Measurements from ENCODE around the gene ZNF280B. TPM values are rescaled to one million over a fixed set of nuclear protein-coding genes. Genes with fewer than 3 reads are reported as not detected.
"Not testable (repeated sequence)": the region's sequence is repeated elsewhere in the genome, so short reads cannot be mapped to it uniquely, and the experiment has no call there.

Gene ZNF280B
- total RNA-seq, 1 donor from 2014 or later = 4.0 TPM

GRCh38 chr22:22469527-22469926 is 39.0 kb downstream of the ZNF280B start:
- Mint-ChIP-seq H3K36me3 (ENCODE audit: low read depth, unreplicated experiment) (no peaks in the 10 kb centered on the region), H3K4me3 (ENCODE audit: unreplicated experiment) (no peak overlapping the region), H3K4me1 (ENCODE audit: low read depth, unreplicated experiment) (no peaks in the 10 kb centered on the region), H3K27me3 (ENCODE audit: low read depth, unreplicated experiment) (peaks cover 17% of the 10 kb centered on the region), H3K9me3 (ENCODE audit: unreplicated experiment) (peaks cover 4% of the 10 kb centered on the region), H3K27ac (ENCODE audit: unreplicated experiment) (no peak overlapping the region)
- H3K4me1 ChIP-seq (ENCODE audit: insufficient read depth, low read length) = no peaks in the 10 kb centered on the region
- H3K4me3 ChIP-seq (ENCODE audit: insufficient read depth, low read depth, low read length) = no peak overlapping the region
- TF ChIP-seq EZH2 (IDR thresholded peaks at IDR 0.05; ENCODE audit: insufficient read depth, low read length) = no peak
- no peak for TF ChIP-seq CTCF (IDR thresholded peaks at IDR 0.05; ENCODE audit: insufficient read depth, low read depth, low read length)
- no peak overlapping the region for H3K9ac ChIP-seq (ENCODE audit: low read length)
- H4K20me1 ChIP-seq (ENCODE audit: insufficient read depth, low read length) = no peaks in the 10 kb centered on the region
- DNase-seq (ENCODE audit: low read depth) = no peak
- no peak overlapping the region for H3K4me2 ChIP-seq (ENCODE audit: low read length)
- H3K36me3 ChIP-seq (ENCODE audit: insufficient read depth, low read length) = no peaks in the 10 kb centered on the region
- no peaks in the 10 kb centered on the region for H3K79me2 ChIP-seq (ENCODE audit: insufficient read depth, low read length)
- no peak overlapping the region for H3K27ac ChIP-seq (ENCODE audit: low read depth, low read length)
- H3K9me3 ChIP-seq (ENCODE audit: insufficient read depth, low read depth, low read length) = no peaks in the 10 kb centered on the region
- FAIRE-seq = no peak
- H2AFZ ChIP-seq (ENCODE audit: low read depth, low read length) = no peak overlapping the region
- no peaks in the 10 kb centered on the region for H3K27me3 ChIP-seq (ENCODE audit: insufficient read depth, low read length)

DNA sequence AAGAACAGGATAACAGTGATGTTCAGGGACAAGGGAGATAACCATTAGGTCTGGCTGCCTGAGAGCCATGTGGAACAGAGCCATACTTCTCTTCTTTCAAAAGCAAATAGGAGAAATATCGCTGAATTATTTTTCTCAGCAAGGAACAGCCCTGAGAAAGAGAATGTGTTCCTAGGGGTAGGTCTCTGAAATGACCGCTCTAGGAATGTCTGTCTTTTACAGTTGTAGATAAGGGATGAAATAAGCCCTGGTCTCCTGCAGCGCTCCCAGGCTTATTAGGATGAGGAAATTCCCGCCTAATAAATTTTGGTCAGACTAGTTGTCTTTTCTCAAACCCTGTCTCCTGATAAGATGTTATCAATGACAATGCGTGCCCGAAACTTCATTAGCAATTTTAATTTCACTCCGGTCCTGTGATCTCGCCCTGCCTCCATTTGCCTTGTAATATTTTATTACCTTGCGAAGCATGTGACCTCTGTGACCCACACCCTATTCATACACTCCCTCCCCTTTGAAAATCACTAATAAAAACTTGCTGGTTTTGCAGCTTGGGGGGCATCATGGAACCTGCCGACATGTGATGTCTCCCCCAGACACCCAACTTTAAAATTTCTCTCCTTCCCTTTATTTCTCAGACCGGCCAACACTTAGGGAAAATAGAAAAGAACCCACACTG is 39.6 kb downstream of the ZNF280B start:
- H3K4me2 ChIP-seq (ENCODE audit: low read length); H3K9ac ChIP-seq (ENCODE audit: low read length); H3K36me3 Mint-ChIP-seq (ENCODE audit: low read depth, unreplicated experiment); FAIRE-seq; H3K9me3 ChIP-seq (ENCODE audit: insufficient read depth, low read depth, low read length); H3K79me2 ChIP-seq (ENCODE audit: insufficient read depth, low read length); H3K9me3 Mint-ChIP-seq (ENCODE audit: unreplicated experiment); H3K4me3 Mint-ChIP-seq (ENCODE audit: unreplicated experiment); DNase-seq (ENCODE audit: low read depth); H3K4me1 ChIP-seq (ENCODE audit: insufficient read depth, low read length); H4K20me1 ChIP-seq (ENCODE audit: insufficient read depth, low read length); H3K36me3 ChIP-seq (ENCODE audit: insufficient read depth, low read length); H3K27ac Mint-ChIP-seq (ENCODE audit: unreplicated experiment); H3K4me1 Mint-ChIP-seq (ENCODE audit: low read depth, unreplicated experiment); H3K27ac ChIP-seq (ENCODE audit: low read depth, low read length); H2AFZ ChIP-seq (ENCODE audit: low read depth, low read length); H3K4me3 ChIP-seq (ENCODE audit: insufficient read depth, low read depth, low read length); H3K27me3 ChIP-seq (ENCODE audit: insufficient read depth, low read length): not testable (repeated sequence)
- peaks cover 23% of the 10 kb centered on the region for H3K27me3 Mint-ChIP-seq (ENCODE audit: low read depth, unreplicated experiment)

- H3K4me3 ChIP-seq (ENCODE audit: insufficient read depth, low read depth, low read length) = no peak overlapping the region
Observed at GRCh38 chr22:22467112-22467511, 41.4 kb downstream of the ZNF280B start.

More at GRCh38 chr22:22467112-22467511, 41.4 kb downstream of the ZNF280B start:
- no peak overlapping the region for H2AFZ ChIP-seq (ENCODE audit: low read depth, low read length)
- Mint-ChIP-seq H3K27ac (ENCODE audit: unreplicated experiment) (no peak overlapping the region), H3K9me3 (ENCODE audit: unreplicated experiment) (peaks cover 4% of the 10 kb centered on the region), H3K27me3 (ENCODE audit: low read depth, unreplicated experiment) (peaks cover 37% of the 10 kb centered on the region), H3K4me3 (ENCODE audit: unreplicated experiment) (no peak overlapping the region), H3K36me3 (ENCODE audit: low read depth, unreplicated experiment) (no peaks in the 10 kb centered on the region), H3K4me1 (ENCODE audit: low read depth, unreplicated experiment) (no peaks in the 10 kb centered on the region)
- H3K4me2 ChIP-seq (ENCODE audit: low read length) = no peak overlapping the region
- no peaks in the 10 kb centered on the region for H3K9me3 ChIP-seq (ENCODE audit: insufficient read depth, low read depth, low read length)
- H3K79me2 ChIP-seq (ENCODE audit: insufficient read depth, low read length) = no peaks in the 10 kb centered on the region
- no peaks in the 10 kb centered on the region for H3K36me3 ChIP-seq (ENCODE audit: insufficient read depth, low read length)
- DNase-seq (ENCODE audit: low read depth) = no peak
- no peaks in the 10 kb centered on the region for H3K4me1 ChIP-seq (ENCODE audit: insufficient read depth, low read length)
- TF ChIP-seq CTCF (IDR thresholded peaks at IDR 0.05; ENCODE audit: insufficient read depth, low read depth, low read length) = no peak
- TF ChIP-seq EZH2 (IDR thresholded peaks at IDR 0.05; ENCODE audit: insufficient read depth, low read length) = no peak
- H3K27ac ChIP-seq (ENCODE audit: low read depth, low read length) = no peak overlapping the region
- H3K9ac ChIP-seq (ENCODE audit: low read length) = no peak overlapping the region
- FAIRE-seq = no peak
- no peaks in the 10 kb centered on the region for H4K20me1 ChIP-seq (ENCODE audit: insufficient read depth, low read length)
- H3K27me3 ChIP-seq (ENCODE audit: insufficient read depth, low read length) = peaks cover 3% of the 10 kb centered on the region

Measured in astrocyte (in vitro differentiated cells and primary cell).